GM21447 (cell line): ENCODE data around the gene NAPB.

Experiments used
- ATAC-seq: cut with Tn5 transposase; IDR thresholded peaks from one replicate; pipeline ENCODE4 v1.9.1; 2021; ENCODE audit not compliant: unreplicated experiment

Gene NAPB

DNA sequence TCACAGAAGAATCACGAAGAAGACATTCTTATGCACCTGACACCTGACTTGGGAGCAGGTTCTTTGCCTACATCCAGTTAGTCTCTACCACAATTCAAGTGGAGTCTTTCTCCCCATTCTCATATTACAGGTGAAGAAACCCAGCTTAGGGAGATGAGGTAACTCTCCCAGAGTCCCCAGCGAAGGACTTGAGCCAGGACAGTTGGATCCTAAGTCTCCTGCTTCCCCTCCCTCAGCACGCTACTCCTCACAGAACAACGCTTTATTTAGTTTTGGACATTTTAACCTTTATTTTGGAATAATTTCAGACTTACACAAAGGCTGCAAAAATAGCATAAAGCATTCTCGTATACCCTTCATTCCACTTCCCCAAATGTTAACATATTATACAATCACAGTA is 17.4 kb upstream of the NAPB start:
- ATAC-seq, result no peak

DNA sequence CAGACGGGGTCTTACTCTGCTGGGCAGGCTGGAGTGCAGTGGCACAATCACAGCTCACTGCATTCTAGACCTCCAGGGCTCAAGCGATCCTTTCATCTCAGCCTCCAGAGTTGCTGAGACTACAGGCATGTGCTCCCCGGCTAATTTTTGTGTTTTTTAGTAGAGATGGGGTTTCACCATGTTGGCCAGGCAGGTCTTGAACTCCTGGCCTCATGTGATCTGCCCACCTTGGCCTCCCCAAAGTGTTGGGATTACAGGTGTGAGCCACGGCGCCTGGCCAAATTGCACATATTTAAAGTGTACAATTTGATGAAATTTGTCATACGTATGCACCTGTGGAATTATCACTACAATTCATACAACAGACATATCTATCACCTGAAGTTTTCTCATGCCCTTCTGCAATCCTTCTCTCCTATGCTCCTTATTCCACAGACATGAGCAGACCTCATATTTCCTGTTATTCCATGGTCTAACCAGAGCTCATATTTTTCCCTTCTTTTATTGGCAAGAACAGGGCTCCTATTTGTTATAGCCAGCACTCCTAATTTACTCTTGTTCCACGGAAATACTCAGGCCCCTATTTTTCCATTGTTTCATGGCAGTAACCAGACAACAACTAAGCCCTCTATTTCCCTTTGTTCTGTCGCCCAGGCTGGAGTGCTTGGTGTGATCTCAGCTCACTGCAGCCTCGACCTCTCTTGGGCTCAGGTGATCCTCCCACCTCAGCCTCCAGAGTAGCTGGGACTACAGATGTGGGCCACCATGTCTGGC is 16.0 kb upstream of the NAPB start:
- ATAC-seq, result no peak

DNA sequence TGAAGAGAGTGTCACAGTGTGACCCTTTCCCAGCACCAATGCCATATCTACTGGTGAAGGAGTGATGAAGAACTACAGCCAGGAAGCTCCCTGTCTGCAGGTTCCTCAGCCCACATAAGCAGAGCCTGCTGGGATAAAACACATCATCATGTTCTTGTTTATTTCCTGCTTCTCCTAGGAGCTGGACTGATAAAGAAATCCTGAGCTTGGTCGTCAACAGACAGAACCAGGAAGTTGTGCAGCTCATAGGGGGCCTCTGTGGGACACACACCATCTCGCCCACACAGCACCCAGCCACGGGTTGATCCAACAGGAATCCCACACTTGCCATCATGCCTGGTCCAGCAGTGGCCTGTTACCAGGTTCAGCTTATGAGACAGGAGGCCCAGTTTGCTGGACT is 15.4 kb upstream of the NAPB start:
- no peak for ATAC-seq

DNA sequence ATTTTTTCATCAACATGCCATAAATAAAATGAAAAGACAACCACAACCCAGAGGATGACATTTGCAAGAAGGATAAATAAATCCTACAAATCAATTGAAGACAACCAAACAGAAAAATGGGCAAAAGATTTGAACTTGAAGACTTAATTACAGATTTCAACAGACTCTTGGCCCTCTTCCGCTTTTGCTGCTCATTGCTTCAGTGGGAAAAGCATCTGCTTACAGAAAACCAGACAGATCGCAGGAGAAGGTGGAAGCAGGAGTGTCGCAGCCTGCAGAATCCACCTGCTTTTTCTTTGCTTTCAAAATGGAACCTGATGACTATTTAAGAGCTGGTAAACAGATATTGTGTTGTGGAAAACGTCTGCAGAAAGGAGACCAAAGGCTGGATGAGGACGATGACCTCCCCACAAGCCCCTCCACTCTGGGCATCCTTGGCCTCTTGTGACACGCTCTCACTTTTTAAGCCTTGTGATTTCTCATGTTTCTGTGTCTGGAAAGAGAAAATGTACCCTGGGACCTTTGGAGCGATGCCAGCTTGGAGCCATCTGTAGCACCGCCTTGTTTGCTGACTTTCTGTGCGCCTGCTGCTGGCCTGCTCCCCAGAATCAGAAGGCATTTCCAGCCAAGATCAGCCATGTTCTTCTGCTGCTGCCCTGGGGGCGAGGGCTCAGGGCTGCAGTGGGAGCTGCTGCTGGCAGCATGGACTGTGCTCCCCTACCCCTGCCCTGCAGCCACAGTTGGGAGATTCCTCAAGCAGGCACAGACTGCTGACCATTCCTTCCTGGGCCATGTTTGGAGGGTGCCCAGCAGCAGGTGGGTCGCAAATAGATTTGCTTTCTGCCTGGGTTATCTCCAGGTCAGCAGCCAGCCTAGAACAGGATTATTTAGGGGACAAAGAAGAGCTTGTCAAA is 14.6 kb upstream of the NAPB start:
- ATAC-seq, result no peak

DNA sequence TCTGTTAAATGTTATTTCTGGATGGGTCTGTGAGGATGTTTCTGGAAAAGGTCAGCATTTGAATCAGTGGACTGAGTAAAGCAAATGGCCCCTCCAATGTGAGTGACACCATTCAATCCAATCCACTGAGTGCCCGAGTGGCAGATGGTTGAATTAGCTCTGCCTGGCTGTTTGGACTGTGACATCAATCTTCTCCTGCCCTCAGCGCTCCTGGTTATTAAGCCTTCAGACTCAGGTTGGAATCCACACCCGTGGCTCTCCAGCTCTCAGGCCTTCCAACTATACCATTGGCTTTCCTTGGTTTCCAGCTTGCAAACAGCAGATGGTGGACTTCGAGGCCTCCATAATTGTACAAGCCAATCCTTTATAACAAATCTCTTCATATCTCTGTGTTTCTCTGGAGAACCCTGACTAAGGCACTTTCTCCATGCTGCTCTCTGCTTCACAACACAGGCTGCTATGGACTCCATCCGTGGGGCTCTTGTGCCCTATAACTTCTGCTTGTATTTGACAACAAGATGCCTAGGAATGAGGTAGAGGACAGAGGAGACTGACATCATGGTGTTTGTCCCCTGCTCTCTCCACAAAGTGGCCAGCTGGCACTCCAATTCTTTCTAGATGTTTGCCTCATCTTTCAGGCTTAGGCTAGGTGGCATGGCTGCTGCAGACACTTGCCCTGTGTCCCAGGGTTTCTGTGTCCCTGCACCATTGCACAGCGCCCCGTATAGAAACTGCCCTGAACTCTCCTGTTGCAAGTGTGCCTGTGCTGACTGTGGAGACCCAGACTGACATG is 13.4 kb upstream of the NAPB start:
- ATAC-seq, result no peak

DNA sequence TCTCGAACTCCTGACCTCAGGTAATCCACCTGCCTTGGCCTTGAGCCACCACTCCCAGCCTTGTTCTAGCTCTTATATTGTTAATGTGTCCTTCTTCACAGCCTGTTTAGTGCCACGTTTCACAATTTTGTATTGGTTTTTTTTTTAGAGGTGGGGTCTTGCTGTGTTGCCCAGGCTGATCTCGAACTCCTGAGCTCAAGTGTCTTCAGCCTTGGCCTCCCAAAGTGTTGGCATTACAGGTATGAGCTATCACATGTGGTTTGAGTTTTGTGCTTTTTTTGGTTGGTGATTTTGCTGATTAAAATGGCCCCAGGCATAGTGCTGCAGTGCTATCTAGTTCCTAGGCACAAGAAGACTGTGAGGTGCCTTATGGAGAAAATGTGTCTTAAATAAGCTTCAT is 12.3 kb upstream of the NAPB start:
- ATAC-seq, result no peak

DNA sequence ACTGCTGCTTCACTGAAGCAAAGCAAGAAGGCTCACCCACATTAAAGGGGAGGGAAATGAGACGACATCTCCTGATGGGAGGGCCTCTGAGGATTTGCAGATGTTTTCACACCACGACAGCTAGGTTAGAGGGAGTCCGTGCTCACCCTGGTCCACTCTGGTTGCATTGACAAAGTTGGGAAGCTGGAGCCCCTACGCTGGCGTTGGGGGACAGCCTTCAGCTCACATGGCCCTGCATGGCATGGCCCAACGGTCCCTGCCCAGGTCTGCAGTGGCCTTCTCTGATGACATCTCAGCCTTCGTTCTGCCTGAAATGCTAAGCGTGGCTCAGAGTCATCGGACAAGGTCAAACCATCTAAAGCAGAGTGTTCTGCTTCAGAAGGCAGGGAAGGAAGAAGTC is 3.8 kb upstream of the NAPB start:
- ATAC-seq, result no peak

DNA sequence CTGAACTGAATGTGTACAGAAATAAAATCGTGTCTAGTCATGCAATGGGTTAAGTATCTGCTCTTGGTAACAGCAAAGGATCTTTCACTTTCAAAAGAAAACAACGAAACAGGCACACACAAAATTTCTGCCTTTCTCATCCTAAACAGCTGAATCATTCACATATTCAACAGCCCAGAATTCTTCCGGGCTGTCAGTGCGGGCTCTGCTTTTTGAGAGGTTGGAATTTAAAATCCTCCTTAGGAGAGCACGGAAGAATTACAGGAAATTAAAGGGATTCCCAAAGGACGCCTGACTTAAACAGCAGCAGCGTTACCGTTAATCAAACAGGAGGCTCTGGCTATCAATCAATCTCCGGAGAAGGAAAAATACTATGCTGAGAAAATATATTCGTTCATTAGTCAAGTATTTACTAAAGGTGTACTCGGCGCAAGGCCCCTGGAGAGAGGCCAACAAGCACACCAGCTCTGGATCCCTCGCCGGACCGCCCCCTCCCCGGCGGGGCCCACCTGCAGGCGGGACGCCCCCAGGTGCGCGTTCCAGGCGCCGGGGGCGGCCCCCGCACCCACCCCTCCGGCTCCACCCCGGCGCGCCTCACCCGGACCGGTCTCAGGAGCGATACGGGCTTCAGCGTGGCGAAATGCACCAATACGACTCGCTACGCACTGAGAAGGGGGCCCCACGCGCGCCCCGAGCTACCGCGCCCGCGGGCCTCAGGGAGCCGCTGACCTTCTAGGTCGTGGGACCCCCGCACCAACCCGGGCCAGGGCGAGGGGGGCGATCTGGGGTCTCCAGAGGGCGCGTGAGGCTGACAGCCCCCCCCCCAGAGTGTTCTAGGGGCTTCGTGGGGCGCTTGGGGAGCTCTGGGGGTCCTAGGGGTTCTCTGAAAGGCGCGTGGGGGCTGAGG is 1.0 kb downstream of the NAPB start:
- no peak for ATAC-seq

DNA sequence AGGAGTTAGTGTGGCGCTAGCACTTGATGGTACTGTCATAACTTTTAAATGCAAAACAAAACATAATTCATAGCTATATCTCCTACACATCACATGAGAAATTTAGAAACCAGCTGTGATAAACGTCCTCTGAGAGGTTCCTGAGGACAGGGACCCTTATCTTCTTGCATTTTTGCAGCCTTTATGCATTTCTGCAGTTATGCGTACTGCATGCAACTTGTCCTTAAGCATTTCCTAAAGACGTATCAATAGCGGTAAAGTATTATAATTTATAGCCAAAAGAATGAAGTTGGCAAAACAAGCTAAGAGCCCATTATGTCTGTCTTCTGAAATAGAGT is 1.7 kb downstream of the NAPB start:
- ATAC-seq, result no peak

DNA sequence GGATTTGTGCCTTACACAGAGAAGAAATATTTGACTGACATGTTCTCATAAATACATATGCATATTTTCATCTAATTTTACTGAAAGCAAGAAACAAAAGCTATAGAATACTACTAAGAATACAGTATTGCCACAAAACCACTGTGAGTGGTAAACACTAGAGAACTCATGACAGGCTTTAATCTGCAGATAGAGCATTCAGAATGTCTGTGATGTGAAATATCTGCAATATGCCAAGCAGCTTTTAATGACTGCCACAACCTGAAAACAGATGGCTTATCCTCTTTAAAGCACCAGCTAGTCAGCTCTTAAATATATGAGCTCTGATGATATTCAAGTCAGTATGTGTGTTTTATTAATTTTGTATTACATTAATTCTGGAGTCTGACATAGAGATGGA is 3.4 kb downstream of the NAPB start:
- no peak for ATAC-seq

DNA sequence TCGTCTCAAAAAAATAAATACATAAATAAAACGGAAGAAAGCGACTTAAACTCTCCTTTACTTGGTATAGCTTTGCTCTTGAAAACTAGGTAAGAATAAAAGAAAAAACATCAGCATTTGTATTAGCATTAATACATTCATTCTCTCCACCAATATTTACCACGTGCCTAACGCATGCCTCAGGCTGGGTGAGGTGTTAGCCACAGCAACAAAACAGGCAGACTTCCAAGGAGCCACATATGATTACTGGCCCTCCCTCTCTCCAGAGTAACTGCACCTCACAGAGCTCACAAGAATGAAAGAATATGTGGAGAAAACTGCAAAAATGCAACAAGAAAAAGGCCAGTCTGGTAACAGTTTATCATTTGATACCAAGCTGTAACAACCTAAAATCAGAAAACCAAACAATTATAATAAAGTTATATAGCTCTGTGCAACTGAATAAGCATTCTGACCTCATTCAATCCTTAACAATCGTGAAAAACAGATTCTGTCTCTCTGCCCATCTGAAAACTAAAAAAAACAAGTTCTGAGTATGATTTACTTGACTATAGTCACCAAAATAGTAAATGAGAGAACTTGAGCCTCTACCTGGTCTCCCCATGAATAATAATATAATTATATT is 5.2 kb downstream of the NAPB start:
- ATAC-seq, result no peak

DNA sequence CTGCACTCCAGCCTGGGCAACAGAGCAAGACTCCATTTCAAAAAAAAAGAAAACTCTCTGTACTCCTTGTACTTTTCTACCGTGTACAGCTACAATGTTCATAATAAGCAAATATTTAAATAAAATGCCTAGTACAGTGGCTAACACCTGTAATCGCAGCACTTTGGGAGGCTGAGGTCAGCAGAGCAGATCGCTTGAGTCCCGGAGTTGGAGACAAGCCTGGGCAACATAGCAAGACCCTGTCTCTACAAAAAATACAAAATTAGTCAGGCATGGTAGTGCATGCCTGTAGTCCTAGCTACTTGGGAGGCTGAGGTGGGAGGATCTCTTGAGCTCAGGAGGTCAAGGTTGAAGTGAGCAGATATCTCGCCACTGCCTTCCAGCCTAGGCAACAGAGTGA is 5.7 kb downstream of the NAPB start:
- ATAC-seq, result no peak

DNA sequence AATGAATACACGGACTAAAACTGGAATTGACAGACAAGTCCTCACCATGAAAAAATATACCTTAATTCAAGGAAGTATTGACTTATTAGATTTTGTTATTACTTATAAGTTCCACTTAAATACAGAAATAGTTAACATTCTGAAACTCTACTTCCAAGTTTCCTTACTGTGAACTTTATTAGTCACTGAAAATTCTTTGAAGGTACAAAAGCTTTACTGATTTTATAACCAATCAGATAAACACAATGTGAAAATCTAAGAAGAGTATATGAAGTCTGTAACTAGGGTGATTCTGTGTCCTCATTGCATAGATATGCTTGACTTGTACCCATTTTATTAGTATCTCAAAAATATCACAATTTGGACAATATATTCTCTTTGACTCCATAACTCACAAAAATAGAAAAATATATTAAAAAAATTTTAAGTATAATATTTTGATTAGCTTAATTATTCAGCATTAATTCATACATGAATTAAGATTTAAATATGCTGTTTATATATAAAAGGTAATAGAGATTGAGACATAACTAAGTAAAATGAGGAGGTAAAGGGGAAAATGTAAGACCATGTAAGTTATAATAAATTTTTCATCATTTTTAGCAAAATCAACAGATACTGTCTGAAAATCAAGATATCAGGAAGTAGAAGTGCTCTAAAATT is 6.6 kb downstream of the NAPB start:
- no peak for ATAC-seq

DNA sequence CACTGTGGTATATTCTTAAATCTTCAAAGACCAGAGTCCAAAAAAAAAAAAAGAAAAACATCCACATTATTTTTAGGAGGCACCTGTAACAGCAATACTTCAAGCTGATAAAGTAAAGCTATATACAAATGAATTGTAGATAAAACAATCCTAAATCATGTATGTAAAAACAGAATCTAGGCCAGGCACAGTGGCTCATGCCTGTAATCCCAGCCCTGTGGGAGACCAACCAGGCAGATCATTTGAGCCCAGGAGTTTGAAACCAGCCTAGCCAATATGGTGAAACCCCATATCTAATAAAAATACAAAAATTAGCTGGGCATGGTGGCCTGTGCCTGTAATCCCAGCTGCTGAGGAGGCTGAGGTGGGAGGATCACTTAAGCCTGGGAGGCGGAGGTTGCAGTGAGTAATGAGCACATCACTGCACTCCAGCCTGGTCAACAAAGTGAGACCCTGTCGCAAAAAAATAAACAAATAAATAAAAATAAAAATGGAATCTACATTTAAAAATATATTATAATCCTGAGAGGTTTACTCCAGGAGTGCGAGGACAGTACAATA is 7.3 kb downstream of the NAPB start:
- no peak for ATAC-seq

DNA sequence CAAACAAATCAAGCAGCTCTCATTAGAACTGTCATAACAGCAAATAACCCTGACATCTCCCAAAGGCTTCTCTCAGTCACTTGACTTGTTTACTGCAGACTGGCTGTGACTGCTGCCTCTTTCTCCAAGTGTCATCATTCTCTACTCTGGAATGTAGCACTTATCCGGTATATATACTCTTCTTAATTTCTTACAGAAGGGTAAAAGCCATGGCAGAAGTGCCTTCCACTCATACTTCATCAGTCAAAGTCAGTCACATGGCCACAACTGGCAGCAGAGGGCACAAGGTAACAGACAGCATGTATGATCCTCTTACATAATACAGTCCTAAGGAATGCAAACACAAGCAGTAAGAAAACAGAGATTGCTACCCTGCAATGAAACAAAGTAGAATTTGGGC is 9.3 kb downstream of the NAPB start:
- no peak for ATAC-seq

DNA sequence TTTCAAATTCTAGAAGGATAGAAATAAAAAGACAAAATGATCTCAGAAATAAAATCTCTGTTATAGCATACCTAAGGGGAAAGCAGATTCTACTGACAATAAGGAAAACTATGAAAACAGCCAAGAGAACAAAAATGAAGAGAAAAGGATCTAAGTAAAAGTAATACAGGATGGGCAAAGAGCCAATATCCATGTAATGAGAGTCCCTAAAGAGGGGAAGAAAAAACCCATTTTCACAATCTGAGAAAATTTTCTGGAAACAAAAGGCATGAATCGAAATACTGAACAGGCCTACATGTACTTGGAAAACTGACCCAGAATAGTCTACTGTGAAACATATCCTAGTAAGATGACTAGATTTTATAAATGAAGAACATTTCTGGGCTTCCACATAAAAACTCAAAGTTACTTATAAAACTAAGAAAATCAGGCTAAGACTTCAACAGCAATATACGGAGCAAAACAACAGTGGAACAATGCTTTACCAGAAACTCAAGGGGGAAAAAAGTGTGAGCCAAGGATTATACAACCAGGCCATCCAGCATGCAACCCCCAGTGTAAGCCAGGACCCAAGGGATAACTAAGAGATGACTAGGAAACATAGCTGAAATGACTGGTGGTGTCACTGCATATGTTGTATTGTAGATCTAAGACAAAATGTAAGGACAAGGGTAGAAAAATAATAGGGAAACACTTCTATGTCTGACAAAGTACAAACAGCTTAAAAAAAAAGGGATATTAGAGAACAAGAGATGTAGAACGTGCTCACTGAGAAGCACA is 10.2 kb downstream of the NAPB start:
- ATAC-seq, result no peak

DNA sequence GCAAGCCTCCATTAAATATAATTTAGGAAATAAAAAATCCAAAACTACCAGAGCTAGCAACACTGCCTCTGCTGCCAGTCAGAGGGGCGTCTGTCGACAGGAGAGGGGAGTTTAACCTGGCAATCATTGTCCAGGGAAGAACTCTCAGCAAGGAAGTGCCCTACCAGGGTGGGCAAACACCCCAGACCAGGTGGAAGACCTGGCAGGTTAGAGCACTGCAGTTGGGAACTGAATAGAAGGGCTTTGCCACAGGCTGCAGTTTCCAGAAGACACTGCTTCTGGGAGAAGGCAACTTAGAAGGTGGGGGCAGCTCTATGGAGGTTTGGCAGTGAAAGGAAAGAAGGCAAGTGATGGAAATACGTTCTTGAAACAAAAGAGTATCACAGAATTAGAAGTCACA is 11.5 kb downstream of the NAPB start:
- ATAC-seq, result no peak

DNA sequence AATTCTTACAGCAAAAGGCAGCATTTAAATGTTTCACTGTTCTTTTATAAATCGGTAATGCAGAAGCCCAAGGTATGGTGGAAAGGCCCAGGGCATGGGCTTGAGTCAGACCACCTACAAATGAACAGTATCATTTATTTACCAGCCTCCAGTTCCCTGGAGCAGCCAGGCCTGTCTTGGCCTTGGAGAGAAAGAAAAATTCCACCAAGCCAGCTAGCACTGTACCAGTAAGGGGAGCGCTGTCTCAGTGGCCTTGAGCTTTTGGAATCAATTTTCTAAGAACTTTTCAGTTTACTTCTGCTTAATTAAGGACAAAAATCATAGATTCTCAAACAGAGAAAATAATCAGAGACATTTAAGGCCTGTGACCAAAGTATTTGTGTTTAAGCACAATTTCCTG is 12.3 kb downstream of the NAPB start:
- ATAC-seq, result no peak
